HG02884 (cell line): ENCODE measurements around the gene RASGRP2.

Experiments
- ATAC-seq: cut with Tn5 transposase; IDR thresholded peaks from one replicate; pipeline ENCODE4 v1.9.1; 2021; ENCODE audit warnings: mild to moderate bottlenecking, moderate library complexity; ENCODE audit not compliant: unreplicated experiment

The RASGRP2 gene

GRCh38 chr11:64742087-64742888, 1.7 kb downstream of the RASGRP2 start:
- no peak for ATAC-seq

GRCh38 chr11:64741375-64742086, 2.4 kb downstream of the RASGRP2 start:
- no peak for ATAC-seq

GRCh38 chr11:64739871-64740270, 4.1 kb downstream of the RASGRP2 start:
- ATAC-seq: no peak

- ATAC-seq: no peak
Observed at GRCh38 chr11:64736654-64737053, 7.3 kb downstream of the RASGRP2 start.

GRCh38 chr11:64735725-64736259, 8.2 kb downstream of the RASGRP2 start:
- ATAC-seq: no peak

- no peak for ATAC-seq
Observed at GRCh38 chr11:64734811-64735724, 8.9 kb downstream of the RASGRP2 start.

GRCh38 chr11:64731601-64732000, 12.3 kb downstream of the RASGRP2 start:
- no peak for ATAC-seq

GRCh38 chr11:64729851-64730382, 14.0 kb downstream of the RASGRP2 start:
- ATAC-seq: no peak

GRCh38 chr11:64728757-64729365, 15.1 kb downstream of the RASGRP2 start:
- ATAC-seq: no peak

- ATAC-seq: no peak
Observed at GRCh38 chr11:64726867-64727530, 16.9 kb downstream of the RASGRP2 start.

- ATAC-seq: no peak
Observed at GRCh38 chr11:64726211-64726641, 17.7 kb downstream of the RASGRP2 start.

- ATAC-seq: no peak
Observed at GRCh38 chr11:64724863-64725532, 18.9 kb downstream of the RASGRP2 start.

GRCh38 chr11:64723907-64724862, 19.8 kb downstream of the RASGRP2 start:
- ATAC-seq: peak; percentile 11

- peak; percentile 69 for ATAC-seq
Observed at GRCh38 chr11:64723117-64723906, 20.6 kb downstream of the RASGRP2 start, which contains the start of gene NRXN2. Gene NRXN2, minus strand, starts transcription at chr11:64723197. Its CDS starts 9,498 bp downstream, at chr11:64713699.

- no peak for ATAC-seq
Observed at GRCh38 chr11:64722141-64723065, 21.5 kb downstream of the RASGRP2 start.

GRCh38 chr11:64721359-64721699, 22.6 kb downstream of the RASGRP2 start:
- ATAC-seq: no peak
